G401 (cell line): ENCODE results near the gene LCE2C. TPM values are rescaled to one million over a fixed set of nuclear protein-coding genes. Genes with fewer than 3 reads are reported as not detected.
"Not testable (repeated sequence)": the region's sequence is repeated elsewhere in the genome, so short reads cannot be mapped to it uniquely, and the experiment has no call there.

Experiments used
- DNase-seq: peaks from one replicate; pipeline ENCODE4 v3.0.0-alpha.2; 2015; ENCODE audit warnings: low spot score
- in situ Hi-C: cut with HindIII; loops from 2 replicates; pipeline ENCODE4 v1.10.0; 2016; ENCODE audit warnings: low sequenced_read_pairs, mixed read lengths
- total RNA-seq: library from RNA; depleted of rRNA; stranded (reverse); fragments of >200 nt; shearing (Covaris generic); gene quantifications from 2 replicates; pipeline ENCODE4 v1.2.3, GENCODE V29; 2014; rRNA removed

The LCE2C gene, protein sequence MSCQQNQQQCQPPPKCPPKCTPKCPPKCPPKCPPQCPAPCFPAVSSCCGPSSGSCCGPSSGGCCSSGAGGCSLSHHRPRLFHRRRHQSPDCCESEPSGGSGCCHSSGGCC
- not detected in 2 replicates for total RNA-seq

DNA sequence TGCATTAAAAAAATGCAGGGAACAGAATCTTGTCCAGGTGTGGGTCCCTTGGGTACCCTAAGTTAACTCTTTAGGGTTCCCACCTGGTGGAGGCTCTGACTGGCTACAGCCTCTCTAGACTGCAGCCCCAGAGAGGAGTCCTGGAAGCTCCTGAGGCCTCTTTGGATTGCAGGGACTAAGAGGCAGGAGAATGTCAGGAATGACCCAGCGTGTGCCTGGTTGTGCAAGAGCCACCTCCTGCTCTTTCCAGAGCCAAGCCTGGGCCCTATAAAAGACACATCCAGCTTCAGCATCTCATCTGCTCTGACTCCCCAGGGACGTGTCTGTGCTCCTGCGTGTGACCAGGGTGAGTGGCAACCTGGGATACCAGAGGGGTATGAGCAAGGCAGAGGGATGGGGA, at the start of gene LCE2C:
LCE2C (plus strand) TSS at position 297 of the 400 bp plus-strand sequence. CDS start 737 bp downstream, outside the sequence.
- DNase-seq, in situ Hi-C loops: not testable (repeated sequence)

DNA sequence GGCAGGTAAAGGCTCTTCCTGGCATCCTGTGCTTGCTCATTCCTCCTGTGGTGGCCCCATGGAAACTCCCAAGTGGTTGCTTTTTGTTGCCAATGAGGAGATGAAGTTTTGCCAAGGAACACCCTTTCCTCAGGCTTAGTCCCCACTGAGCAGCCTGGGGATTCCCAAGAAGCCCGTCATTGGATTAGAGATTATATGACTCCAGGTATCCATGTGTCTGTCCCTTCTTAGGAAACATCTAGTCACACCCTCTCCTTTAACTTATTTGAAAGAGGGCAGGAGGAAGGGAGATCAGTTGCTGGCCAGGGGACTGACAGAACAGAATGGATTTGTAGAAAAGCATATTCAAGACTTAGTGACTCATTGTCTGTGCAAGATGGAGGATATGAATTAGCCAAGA, 48.3 kb upstream of the LCE2C start:
- in situ Hi-C loops, result no loop called here
- DNase-seq, result no peak

DNA sequence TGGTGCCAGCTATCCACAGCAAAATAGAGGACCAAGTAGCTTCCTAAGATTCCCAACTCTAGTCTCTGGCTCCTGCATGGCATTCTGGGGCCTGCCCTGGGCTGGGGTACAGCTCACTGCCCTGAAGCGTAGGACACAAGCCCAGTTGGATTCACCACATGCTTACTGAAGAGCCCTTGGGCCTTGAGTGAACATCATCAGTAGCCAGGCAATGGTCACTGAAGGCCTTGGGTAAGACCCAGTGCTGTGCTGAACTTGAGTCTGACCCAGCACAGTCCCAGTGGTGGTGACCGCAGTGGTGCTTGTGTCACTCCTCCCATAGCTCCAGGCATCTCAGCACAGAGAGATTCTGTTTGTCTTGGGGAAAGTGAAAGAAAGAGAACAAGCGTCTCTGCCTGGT, 44.5 kb upstream of the LCE2C start:
- DNase-seq, result no peak
- in situ Hi-C loops, result no loop called here

DNA sequence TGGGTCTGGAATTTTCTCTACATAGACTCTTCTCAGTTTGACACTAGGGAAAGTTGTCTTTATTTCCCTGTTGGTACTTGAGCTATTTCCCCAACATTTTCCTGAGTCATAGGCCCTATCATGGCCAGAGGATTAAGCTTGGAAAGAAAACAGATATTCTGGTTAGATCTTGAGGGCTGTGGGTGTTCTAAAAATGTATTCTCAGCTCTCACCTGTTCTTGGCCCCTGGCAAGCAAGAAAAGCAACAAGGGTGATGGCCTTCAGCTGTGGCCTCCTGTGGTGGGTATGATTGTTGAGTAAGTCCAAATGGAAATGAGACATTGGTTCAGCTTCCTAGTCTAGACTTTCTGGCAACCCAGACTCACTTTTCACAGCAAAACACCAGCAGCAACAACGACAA, 34.7 kb upstream of the LCE2C start:
- in situ Hi-C loops, result no loop called here
- no peak for DNase-seq

DNA sequence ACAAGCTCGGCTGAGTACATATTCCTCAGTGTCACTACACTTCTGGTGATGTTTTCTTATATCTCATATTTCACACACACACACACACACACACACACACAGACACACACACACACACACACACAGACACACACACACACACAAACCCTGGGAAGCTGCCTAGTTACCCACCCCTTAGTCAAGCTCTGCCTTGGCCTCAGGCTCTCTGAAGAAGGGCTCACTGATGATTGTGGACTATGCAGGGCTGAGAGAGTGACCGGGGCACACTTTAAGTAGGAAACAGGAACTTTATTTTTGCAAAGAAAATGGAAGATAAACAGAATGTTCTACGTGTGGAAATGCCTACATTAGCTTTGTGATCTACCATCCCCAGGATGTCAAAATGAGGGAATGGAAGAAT, 31.1 kb upstream of the LCE2C start:
- DNase-seq, result no peak
- in situ Hi-C loops, result no loop called here

DNA sequence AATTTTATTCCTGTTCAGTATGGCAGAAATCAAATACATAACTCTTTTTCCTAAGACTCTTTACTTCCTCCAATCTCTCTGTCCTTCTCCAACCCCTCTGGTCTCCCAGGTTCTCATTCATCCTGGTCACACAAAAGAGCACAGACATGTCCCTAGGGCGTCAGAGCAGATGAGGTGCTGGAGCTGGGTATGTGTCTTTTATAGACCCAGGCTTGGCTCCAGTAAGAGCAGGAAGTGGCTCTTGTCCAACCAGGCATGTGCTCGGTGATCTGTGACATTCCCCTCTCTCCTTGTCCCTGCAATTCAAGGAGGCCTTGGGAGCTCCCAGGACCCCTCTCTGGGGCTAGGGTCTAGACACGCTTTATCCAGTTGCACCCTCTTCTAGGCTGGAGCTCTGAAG, 29.9 kb upstream of the LCE2C start:
- no peak for DNase-seq
- in situ Hi-C loops, result no loop called here

DNA sequence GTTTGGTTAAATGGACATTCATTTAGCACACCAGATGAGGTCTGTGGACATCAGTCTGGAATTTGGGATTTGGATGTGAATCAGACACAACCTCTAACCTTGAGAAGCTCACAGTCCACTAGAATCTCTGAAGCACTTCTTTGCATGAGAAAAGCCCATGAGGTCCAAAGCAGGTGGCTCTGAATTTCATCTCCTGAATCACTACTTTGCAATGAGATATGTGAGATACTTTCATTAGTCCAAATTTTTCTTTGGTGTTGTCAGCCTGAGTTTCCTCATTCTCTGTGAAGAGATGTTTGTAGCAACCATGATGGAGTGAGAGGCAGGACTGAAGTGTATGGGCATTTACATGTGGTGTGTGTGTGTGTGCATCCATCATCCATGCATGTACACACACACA, 28.4 kb upstream of the LCE2C start:
- in situ Hi-C loops, result no loop called here
- DNase-seq, result no peak

DNA sequence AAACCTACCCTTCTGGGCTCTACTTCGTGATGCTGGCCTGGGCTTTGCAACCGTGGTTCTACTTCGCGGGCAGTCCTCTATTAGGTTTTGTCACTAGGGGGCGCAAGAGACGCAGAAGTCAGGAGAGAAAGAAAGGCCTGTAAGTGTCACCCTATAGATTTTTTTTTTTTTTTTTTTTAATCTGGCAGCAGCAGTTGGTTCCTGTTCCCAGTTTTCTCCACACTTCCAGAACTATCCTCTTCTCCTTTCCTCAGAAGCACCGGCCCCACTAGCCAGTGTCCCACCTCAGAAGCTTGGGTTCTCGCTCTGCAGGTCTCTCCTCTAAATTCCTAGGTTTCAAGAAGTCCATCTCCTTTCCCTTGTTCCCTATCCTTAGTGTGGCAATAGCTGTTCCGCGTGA, 21.0 kb upstream of the LCE2C start:
- in situ Hi-C loops, result no loop called here
- peak; percentile 15 for DNase-seq

DNA sequence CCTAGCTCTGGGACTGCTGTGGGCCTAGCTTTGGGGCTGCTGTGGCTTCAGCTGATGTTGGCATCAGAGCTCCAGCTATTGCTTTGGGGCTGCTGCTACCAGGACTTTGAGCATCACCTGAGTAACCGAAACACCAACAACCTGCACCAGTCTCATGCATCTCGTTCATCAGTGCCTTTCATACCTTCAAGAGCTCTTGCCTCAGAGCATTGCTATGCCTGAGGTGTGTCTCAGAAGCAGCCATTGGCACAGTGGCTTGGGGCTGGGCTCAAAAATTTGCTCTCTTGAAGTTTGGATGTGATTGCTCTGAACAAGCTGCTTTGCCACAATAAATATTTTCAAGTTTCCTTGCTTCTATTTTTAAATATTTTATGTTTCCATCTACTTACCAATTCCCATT, 18.6 kb upstream of the LCE2C start:
- in situ Hi-C loops, result no loop called here
- no peak for DNase-seq

DNA sequence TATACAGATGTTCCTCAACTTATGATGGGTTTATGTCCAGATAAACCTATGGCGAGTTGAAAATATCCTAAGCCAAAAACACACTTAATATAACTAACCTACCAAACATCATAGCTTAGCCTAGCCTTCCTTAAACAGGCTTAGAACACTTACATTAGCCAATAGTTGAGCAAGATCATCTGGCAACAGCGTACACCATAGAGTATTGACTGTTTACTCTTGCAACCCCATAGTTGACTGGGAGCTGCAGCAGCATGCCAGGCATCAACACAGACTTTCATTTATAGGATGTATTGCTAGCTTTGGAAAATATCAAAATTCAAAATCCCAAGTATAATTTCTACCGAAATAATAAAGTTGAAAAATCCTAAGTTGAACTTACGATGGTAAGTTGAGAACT, 17.4 kb upstream of the LCE2C start:
- in situ Hi-C loops, result no loop called here
- DNase-seq, result no peak

DNA sequence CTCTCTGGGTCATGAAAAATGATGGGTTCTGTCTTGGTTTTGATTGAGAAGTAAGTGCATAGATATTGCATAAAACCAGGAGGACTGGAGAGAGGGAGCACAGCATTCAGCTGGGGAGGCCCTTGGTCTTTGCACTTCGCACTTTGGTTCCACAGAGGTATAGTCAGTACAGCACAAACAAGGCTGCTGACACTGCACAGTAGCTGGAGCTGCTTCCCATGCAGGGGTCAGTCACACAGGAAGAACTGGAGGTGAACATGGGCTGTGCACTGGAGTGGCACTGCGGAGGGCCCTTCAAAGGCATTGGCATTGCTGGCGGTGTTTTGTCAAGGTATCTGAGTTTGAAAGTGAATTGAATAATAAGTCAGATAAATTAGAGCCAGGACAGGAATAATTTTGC, 16.4 kb upstream of the LCE2C start:
- in situ Hi-C loops, result no loop called here
- DNase-seq, result no peak

DNA sequence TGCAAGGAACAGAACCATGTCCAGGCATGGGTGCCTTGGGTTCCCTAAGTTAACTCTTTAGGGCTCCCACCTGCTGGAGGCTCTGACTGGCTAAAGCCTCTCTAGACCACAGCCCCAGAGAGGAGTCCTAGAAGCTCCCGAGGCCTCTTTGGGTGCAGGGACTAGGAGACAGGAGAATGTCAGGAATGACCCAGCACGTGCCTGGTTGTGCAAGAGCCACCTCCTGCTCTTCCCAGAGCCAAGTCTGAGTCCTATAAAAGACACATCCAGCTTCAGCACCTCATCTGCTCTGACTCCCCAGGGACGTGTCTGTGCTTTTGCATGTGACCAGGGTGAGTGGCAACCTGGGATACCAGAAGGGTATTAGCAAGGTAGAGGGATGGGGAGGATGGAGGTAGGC, 12.0 kb upstream of the LCE2C start, which contains the start of gene LCE2D:
LCE2D (plus strand) TSS at position 283 of the 400 bp plus-strand sequence. CDS start 726 bp downstream, outside the sequence.
- in situ Hi-C loops, result no loop called here
- no peak for DNase-seq

DNA sequence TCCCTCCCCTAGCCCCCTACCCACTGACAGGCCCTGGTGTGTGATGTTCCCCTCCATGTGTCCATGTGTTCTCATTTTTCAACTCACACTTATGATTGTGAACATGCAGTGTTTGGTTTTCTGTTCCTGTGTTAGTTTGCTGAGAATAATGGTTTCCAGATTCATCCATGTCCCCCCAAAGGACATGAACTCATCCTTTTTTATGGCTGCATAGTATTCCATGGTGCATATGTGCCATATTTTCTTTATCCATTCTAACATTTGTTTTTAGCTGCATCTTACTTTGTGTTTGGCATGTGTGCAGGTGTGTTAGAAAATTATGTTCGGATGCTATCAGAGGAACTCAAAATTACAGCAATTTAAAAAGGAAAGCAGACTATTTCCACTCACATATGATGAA, 8.9 kb upstream of the LCE2C start:
- DNase-seq, in situ Hi-C loops: not testable (repeated sequence)

DNA sequence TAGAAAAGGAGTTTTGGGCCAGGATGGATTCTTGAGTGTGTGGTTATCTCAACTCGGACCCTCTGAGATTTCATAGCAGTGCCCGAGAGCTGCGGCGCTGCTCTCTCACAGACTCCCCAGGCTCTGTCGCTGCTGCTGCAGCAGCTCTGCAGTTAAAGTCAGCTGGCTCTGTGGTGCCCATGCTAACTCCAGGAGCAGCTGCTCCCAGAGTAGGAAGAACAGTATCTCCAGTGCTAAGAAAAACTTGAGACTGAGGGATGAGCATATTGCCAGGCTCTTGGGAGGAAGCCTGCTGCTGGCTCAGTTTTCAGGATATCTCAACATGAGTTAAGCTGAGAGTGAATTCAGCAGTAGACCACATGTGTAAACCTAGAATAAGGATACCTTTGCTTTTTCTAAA, 7.4 kb upstream of the LCE2C start:
- in situ Hi-C loops, result no loop called here
- DNase-seq, result no peak

DNA sequence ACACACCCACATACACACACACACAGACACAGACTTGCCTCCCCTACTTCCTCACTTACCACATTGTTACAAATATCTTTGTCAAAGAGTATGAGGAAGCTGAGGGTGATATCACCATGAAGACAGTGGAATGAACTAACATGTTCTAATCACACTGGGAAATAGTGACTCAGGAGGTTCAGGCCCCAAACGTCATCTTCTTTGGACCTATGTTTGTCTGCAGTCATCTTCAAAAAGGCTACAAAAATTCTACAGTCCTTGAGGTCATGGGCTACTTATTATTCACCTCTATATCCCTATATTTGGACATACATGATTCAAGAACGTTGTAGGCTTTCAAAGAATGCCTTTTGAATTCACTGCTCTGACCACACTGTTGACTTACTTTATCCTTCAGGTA, 2.1 kb upstream of the LCE2C start:
- in situ Hi-C loops, result no loop called here
- no peak for DNase-seq

DNA sequence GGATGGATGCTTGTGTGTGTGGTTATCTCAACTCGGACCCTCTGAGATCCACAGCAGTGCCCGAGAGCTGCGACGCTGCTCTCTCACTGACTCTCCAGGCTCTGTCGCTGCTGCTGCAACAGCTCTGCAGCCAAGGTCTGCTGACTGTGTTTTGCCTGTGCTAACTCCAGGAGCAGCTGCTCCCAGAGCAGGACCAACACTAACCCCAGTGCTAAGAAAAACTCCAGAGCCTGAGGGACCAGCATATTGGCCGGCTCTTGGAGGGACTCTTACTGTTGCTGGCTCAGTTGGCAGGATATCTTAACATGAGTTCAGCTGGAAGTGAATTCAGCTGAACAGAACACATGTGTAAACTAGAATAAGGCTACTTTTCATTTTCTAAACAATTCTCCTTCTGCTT, 4.4 kb downstream of the LCE2C start:
- no peak for DNase-seq
- in situ Hi-C loops, result no loop called here

DNA sequence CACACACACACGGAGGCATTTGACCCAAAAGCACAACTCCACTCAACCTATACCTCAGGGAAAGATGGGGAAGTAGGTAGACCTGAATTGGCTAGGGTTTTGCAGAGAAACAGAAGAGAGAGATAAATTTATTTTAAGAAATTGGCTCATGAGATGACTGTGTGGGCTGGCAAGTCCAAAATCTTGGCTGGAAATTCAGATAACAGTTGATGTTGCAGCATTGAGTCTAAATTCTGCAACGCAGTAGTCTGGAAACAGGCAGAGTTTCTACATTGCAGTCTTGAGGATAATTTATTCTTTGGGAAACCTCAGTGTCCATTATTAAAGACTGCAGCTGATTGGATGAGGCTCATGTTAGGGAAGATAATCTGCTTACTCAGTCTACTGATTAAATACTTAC, 6.5 kb downstream of the LCE2C start:
- DNase-seq, result no peak
- in situ Hi-C loops, result no loop called here

DNA sequence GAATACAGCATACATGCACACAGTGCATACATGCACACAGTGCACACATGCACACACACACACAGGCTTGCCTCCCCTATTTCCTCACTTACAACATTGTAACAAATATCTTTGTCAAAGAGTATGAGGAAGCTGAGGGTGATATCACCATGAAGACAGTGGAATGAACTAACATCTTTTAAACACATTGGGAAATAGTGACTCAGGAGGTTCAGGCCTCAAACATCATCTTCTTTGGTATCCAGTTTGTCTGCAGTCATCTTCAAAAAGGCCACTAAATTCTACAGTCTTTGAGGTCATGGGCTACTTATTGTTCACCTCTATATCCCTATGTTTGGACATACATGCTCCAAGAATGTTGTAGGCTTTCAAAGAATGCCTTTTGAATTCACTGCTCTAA, 8.8 kb downstream of the LCE2C start:
- DNase-seq, result no peak
- in situ Hi-C loops, result no loop called here

DNA sequence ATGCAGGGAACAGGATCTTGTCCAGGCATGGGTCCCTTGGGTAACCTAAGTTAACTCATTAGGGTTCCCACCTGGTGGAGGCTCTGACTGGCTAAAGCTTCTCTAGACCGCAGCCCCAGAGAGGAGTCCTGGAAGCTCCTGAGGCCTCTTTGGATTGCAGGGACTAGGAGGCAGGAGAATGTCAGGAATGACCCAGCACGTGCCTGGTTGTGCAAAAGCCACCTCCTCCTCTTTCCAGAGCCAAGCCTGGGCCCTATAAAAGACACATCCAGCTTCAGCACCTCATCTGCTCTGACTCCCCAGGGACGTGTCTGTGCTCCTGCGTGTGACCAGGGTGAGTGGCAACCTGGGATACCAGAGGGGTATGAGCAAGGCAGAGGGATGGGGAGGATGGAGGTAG, 10.7 kb downstream of the LCE2C start, which contains the start of gene LCE2B:
LCE2B (plus strand) TSS at position 301 of the 400 bp plus-strand sequence. CDS start 721 bp downstream, outside the sequence.
- in situ Hi-C loops, DNase-seq: not testable (repeated sequence)

DNA sequence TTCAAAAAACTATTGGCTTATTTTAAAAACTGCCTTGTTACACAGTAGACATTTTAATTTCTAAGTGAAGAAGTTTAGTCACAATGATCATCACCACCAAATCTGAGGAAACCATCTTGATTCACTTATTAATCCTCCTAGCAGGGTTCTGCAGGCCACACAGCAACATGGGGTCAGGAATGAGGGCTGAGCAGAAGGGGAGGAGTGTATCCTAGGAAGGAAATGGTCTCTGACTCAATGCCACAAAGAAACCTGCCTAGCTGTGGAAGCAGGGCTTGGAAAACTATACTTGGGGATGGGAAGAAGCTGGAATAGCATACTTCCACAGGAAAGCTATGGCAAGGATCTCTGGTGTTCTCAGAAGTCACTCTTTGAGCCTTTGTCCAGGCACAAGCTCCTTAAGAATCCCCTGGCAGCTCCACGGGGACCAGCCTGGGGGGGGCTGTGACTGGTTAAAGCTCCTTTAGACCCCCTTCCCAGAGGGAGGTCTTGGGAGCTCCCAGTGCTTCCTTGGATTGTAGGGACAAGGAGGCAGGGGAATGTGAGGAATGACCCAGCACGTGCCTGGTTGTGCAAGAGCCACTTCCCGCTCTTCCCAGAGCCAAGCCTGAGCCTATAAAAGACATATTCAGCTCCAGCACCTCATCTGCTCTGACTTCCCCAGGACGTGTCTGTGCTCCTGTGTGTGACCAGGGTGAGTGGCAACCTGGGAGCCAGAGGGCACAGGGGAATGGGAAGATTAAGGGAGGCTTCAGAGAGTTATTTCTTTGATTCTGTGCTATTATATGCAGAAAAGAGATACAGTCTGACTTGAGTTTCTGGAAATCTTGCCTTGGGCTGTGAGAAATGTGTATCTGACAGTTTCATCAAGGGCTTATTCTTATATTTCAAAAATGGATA, 22.9 kb downstream of the LCE2C start, which contains the start of gene LCE2A:
LCE2A (plus strand) TSS at position 645 of the 900 bp plus-strand sequence. CDS start 557 bp downstream, outside the sequence.
- in situ Hi-C loops, result no loop called here
- no peak for DNase-seq
